ENCODE results near the gene TNS4.
A peak's percentile ranks its signal among the peaks of the same experiment; 100 is the strongest.

Gene TNS4

GRCh38 chr17:40534371-40535189 is 33.2 kb upstream of the TNS4 start:
- peak; percentile 57 for DNase-seq

GRCh38 chr17:40533896-40534295 is 32.5 kb upstream of the TNS4 start:
- no peak for DNase-seq

- DNase-seq, result peak; percentile 65
These were observed 31.3 kb upstream of the TNS4 start for GRCh38 chr17:40532520-40533253.

DNA sequence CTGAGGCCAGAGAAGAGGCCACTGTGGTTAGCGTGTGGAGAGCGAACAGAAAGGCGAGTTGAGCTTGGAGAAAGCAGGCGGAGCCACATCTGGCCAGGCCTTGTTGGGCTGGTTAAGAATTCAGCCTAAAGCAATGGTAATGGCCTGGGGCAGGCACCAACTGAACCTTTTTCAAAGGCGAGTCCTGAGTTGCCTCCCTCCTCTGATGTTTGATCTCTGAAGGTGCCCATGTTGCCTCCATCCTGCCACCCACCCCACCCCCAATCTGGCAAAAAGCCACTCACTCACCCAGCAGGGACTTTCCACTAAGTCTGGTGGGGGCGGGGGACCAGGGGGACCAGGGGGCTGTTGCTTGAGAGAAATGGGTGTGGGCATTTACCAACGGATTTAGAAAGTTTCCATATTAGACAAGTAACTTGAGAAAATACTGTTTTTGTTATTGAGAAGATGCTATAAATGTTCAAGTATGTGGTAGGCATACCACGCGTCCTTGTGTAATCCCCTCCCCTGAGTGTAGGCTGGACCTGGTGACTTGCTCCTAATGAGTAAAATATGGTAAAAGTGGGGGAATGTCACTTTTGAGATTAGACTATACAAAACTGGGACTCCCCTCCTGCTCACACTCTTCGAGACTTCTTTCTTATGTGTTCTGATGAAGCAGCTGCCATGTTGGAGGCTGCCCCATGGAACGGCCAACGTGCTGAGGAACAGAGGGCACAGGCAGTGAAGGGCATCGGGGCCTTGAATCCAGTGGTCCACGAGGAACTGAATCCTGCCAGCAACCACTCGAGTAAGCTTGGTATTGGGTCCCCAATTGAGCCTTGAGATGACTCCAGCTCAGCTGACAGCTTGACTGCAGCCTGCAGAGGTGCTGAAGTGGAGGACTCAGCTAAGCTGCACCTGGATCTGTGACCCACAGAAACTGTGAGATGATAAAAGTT is 29.9 kb upstream of the TNS4 start:
- no peak for DNase-seq

DNA sequence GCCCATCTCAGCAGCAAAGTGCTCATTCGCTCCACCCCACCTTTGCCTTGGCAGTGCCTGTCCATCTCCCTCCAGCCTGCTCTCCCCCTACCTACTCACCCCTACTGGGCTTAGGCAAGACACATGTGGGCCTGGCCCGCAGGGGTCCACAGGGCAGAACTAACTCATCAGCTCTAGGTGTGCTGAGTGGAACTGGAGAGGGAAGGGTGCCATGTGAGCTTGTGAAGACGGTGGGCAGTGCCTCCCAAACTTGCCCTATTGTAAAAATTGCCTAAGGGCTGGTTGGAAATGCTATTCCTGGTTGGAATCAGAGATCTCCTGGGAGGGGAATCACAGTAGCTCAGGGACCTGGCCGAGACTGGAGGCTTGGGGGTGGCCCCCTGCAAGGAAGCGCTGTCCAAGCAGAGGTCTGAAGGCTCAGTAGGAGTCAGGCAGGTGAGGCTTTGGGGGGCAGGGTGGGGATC is 29.1 kb upstream of the TNS4 start:
- no peak for DNase-seq

DNA sequence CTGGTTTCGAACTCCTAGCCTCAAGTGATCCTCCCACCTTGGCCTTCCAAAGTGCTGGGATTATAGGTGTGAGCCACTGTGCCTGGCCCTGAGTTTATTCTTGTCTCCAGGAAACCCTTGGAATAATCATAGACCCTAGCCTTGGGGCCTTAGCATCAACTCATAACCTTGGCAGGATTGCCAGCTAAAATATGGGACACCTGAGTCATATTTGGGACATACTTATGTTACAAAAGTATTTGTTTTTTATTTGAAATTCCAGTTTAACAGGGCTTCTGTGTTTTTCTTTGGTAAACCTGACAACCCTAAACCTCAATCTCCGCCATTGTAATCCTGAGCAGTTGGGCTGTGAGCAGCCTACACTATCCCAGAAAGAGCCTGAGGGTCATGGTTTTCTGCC is 28.6 kb upstream of the TNS4 start:
- no peak for DNase-seq

DNA sequence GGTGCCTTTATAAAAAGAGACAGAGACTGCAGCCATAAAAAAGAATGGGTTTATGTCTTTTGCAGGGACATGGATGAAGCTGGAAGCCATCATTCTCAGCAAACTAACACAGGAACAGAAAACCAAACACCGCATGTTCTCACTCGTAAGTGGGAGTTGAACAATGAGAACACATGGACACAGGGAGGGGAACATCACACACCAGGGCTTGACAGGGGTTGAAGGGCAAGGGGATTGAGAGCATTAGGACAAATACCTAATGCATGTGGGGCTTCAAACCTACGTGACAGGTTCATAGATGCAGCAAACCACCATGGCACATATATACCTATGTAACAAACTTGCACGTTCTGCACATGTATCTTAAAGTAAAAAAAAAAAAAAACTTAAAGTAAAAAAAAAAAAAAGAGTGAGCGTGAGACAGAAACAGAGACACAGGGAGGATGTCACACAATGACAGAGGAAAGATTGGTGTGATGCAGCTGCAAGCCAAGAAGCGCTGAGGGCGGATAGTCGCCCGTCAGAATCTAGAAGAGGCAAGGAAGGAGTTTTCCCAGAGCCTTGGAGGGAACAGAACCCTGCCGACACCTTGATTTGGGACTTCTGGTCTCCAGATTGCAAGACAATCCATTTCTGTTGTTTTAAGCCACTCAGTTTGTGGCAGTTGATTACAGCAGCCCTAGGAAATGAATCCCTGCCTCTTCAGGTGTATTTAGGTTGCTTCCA is 27.4 kb upstream of the TNS4 start:
- no peak for DNase-seq

- DNase-seq, result no peak
These were observed 25.2 kb upstream of the TNS4 start for GRCh38 chr17:40526668-40527067.

GRCh38 chr17:40525294-40525693 is 23.9 kb upstream of the TNS4 start:
- no peak for DNase-seq

- DNase-seq, result no peak
These were observed 23.0 kb upstream of the TNS4 start for GRCh38 chr17:40524243-40524965.

GRCh38 chr17:40522961-40523310 is 21.5 kb upstream of the TNS4 start:
- no peak for DNase-seq

DNA sequence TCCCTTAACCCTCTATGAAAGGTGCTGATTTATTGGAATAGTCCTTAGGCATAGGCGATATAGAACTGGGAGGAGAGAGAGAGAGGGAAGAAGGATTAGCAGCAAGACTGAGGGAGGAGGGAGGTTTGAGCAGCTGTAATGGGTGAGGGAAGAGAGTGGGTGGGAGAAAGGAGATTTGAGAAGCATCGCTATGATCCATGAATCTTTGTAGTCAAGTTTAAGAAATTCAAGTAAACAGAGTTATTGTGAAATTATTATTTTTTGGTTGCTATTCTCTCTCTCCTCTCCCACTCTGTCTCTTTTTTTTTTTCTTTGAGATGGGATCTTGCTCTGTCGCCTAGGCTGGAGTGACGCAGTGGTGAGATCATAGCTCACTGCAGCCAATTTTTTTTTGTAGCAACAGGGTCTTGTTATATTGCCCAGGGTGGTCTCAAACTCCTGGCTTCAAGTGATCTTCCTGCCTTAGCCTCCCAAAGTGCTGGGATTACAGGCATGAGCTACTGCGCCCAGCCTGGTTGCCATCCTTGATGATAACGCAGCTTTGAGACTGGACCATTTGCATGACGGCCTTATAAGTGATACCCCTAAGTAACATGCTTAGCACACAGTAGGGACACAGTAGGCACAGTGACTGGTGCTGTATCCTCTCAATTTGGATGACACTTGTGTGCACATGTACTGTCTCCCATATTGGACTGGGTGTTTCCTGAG is 21.0 kb upstream of the TNS4 start:
- DNase-seq, result no peak

GRCh38 chr17:40520991-40521453 is 19.6 kb upstream of the TNS4 start:
- no peak for DNase-seq

DNA sequence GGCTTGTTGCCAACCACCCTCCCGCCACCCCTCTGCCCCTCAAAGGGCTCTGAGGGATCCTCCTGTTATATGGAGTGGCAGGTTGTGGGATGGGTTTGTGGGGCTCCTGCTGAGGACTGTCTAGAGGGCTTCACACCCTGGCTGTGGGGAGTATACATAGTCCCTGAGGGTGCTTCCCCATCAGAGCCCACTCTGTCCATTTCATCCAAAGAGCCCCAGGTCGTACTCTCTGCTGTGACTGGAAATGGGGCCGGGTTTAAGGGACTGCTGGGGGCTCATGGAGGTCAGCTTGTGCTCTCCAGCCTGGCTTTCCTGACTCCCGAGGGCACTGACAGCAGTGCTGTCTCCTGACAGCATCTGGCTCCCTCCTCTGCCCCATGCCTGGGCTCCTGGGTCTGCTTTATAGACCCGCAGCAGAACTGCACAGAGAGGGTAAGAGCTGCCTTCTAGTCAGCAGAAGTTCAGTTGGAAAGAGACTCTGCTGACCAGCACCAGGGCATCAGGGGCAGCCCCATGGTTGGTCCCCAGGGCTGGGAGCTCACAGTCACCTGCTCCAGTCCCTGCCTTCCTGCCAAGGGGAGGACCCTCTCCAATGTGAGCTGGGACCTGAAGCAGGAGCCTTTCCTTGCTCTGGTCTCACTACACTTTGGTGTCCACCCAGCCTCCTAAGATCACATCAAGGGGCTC is 17.8 kb upstream of the TNS4 start:
- DNase-seq, result no peak

GRCh38 chr17:40518401-40519088 is 17.1 kb upstream of the TNS4 start:
- peak; percentile 87 for DNase-seq

DNA sequence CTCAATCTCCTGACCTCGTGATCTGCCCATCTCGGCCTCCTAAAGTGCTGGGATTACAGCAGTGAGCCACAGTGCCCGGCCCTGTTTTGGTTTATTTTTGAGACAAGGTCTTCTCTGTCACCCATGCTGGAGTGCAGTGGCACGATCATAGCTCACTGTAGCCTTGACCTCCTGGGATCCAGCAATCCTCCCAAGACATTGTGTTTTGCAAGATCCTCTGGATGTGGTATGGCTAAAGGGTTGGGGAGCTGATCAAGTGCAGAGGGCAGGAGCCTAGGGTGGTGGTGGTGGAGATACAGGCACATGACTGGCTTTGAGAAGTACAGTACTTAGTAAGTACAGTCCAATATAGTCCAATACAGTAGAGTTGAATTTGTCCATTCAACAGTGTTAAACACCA is 16.6 kb upstream of the TNS4 start:
- DNase-seq, result no peak

DNA sequence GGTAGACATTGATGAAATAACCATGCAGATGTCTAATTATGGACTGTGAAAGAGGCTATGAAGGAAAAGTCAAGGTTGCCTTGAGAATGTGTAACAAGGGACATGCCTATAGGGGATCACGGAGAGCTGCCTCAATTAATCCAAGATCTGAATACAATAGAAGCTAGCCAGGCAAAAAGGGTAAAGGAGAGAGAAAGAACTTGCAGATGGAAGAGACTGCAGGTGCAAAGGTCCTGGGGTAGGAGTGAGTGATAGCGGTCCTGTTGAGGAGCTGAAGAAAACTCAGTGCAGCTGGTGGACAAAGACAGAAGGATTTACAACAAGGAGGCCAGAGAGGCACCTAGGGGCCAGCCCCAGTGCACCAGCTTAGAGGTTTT is 15.9 kb upstream of the TNS4 start:
- no peak for DNase-seq

DNA sequence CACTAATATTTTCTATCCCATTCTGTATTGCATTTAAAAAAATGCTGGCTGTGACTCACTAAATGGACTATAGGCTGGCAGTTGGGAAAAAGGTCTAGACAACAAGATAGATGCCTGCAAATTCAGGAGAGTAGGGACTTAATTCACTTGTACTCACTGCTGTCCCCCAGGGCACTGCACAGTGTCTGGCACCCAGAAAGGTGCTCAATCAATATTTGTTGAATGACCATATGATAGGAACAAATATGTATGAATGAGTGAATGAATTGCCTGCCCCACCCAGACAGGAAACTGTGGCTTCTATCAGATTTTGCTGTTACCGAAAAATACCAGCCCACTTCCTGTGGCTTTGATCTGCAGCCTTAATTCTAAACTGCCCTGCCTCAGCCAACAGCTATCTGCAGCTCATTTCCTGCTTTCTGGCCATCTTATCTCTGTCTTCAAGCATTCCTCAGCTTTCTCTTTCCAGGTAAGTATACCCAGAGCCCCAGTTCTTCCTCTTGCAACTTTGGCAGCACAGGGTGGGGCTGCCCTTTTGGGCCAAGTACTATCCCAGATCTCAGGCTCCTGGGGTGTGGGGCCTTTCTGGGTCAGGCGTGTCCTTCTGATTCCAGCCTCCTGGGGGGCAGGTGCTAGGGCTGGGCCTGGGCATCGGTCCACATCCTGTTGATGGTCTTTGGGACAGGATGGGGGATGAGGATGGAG is 15.3 kb upstream of the TNS4 start:
- DNase-seq, result no peak

- no peak for DNase-seq
These were observed 14.1 kb upstream of the TNS4 start for GRCh38 chr17:40515491-40516041.

Data from kidney glomerular epithelial cell (primary cell).